ENCODE measurements around the gene MYH2.

Gene MYH2

GRCh38 chr17:10492004-10492403 is 57.5 kb downstream of the MYH2 start:
- no peaks in the 10 kb centered on the region for H3K27me3 ChIP-seq
- no peak for TF ChIP-seq CTCF (IDR thresholded peaks at IDR 0.05)
- H3K4me3 ChIP-seq (ENCODE audit: low read depth in 1 of 2, low read length in 1 of 2): no peak overlapping the region

GRCh38 chr17:10482252-10482651 is 67.2 kb downstream of the MYH2 start:
- H3K4me3 ChIP-seq (ENCODE audit: low read depth in 1 of 2, low read length in 1 of 2): no peak overlapping the region
- no peaks in the 10 kb centered on the region for H3K27me3 ChIP-seq
- no peaks in the 10 kb centered on the region for H3K36me3 ChIP-seq
- no peak for TF ChIP-seq CTCF (IDR thresholded peaks at IDR 0.05)
- H3K27ac ChIP-seq: no peak overlapping the region
- no peaks in the 10 kb centered on the region for H3K9me3 ChIP-seq
- no peaks in the 10 kb centered on the region for H3K4me1 ChIP-seq (ENCODE audit: control insufficient read depth in 1 of 2, insufficient read depth in 1 of 2, low read depth in 1 of 2, low read length in 1 of 2)

More at GRCh38 chr17:10492004-10492403, 57.5 kb downstream of the MYH2 start:
- H3K4me1 ChIP-seq (ENCODE audit: control insufficient read depth in 1 of 2, insufficient read depth in 1 of 2, low read depth in 1 of 2, low read length in 1 of 2): no peaks in the 10 kb centered on the region
- H3K9me3 ChIP-seq: peaks cover 2% of the 10 kb centered on the region
- no peak overlapping the region for H3K27ac ChIP-seq
- no peaks in the 10 kb centered on the region for H3K36me3 ChIP-seq

GRCh38 chr17:10477701-10478100 is 71.8 kb downstream of the MYH2 start:
- no peak for TF ChIP-seq CTCF (IDR thresholded peaks at IDR 0.05)
- no peaks in the 10 kb centered on the region for H3K9me3 ChIP-seq
- H3K27ac ChIP-seq: no peak overlapping the region

GRCh38 chr17:10474536-10474935 is 74.9 kb downstream of the MYH2 start:
- Histone ChIP-seq H3K9me3 (no peaks in the 10 kb centered on the region), H3K27me3 (peaks cover 9% of the 10 kb centered on the region), H3K4me3 (ENCODE audit: low read depth in 1 of 2, low read length in 1 of 2) (no peak overlapping the region), H3K36me3 (no peaks in the 10 kb centered on the region), H3K27ac (no peak overlapping the region), H3K4me1 (ENCODE audit: control insufficient read depth in 1 of 2, insufficient read depth in 1 of 2, low read depth in 1 of 2, low read length in 1 of 2) (no peaks in the 10 kb centered on the region)
- TF ChIP-seq CTCF (IDR thresholded peaks at IDR 0.05): no peak

More at GRCh38 chr17:10477701-10478100, 71.8 kb downstream of the MYH2 start:
- Histone ChIP-seq H3K4me3 (ENCODE audit: low read depth in 1 of 2, low read length in 1 of 2) (no peak overlapping the region), H3K36me3 (no peaks in the 10 kb centered on the region), H3K4me1 (ENCODE audit: control insufficient read depth in 1 of 2, insufficient read depth in 1 of 2, low read depth in 1 of 2, low read length in 1 of 2) (no peaks in the 10 kb centered on the region), H3K27me3 (peaks cover 9% of the 10 kb centered on the region)

- no peaks in the 10 kb centered on the region for H3K4me1 ChIP-seq (ENCODE audit: control insufficient read depth in 1 of 2, insufficient read depth in 1 of 2, low read depth in 1 of 2, low read length in 1 of 2)
- TF ChIP-seq CTCF (IDR thresholded peaks at IDR 0.05): no peak
- H3K9me3 ChIP-seq: no peaks in the 10 kb centered on the region
- no peak overlapping the region for H3K27ac ChIP-seq
- H3K27me3 ChIP-seq: peaks cover 9% of the 10 kb centered on the region
- no peaks in the 10 kb centered on the region for H3K36me3 ChIP-seq
- no peak overlapping the region for H3K4me3 ChIP-seq (ENCODE audit: low read depth in 1 of 2, low read length in 1 of 2)
Measured at GRCh38 chr17:10471858-10472257, 77.6 kb downstream of the MYH2 start.
